Measurements from ENCODE around the gene UPK3A. TPM values are rescaled to one million over a fixed set of nuclear protein-coding genes. Genes with fewer than 3 reads are reported as not detected.

Gene UPK3A
- total and polyA plus RNA-seq, 10 of the 15 experiments (the other 5 are each of a cell fraction or from before 2014, with no cell fraction given), result not detected

GRCh38 chr22:45310977-45311531, 26.3 kb downstream of the UPK3A start:
- BruUV-seq (replicated peaks), result TSS peak; percentile 64

More at GRCh38 chr22:45310977-45311531, 26.3 kb downstream of the UPK3A start:
- ChIA-PET RAD21 (ENCODE audit: unreplicated experiment) (interaction anchor here (0.7 to 2.1 kb wide), 2 partner anchors 8 to 64 kb away, joined by 3 to 6 read pairs; no protein-coding TSS in a partner anchor), POLR2A (interaction anchor here (0.6 kb wide), 1 partner anchor 40 kb away, joined by 5 read pairs; no protein-coding TSS in a partner anchor), SMC1A (ENCODE audit: uncharacterized antibody, unreplicated experiment) (interaction anchor here (0.9 kb wide), 1 partner anchor 9 kb away, joined by 3 read pairs; no protein-coding TSS in a partner anchor), CTCF (interaction anchor here (0.8 to 0.9 kb wide), 2 partner anchors 23 to 337 kb away, joined by 3 read pairs; no protein-coding TSS in a partner anchor)
- H3K9me3 ChIP-seq (replicated peaks; ENCODE audit: control insufficient read depth, insufficient read depth, low read length), result no peaks in the 10 kb centered on the region
- H3K79me2 ChIP-seq (ENCODE audit: control insufficient read depth, insufficient read depth, low read length), result peaks cover 12% of the 10 kb centered on the region
- DNase-seq (ENCODE audit: low read depth, low spot score) (no peak), ATAC-seq (no peak), FAIRE-seq (no peak)
- peaks cover 25% of the 10 kb centered on the region for H3K4me1 ChIP-seq (ENCODE audit: control insufficient read depth, insufficient read depth, low read length)
- no peak overlapping the region for H2AFZ ChIP-seq (ENCODE audit: control insufficient read depth, low read depth, low read length)
- peaks cover 3% of the 10 kb centered on the region; the same call in 1 of the 2 replicates for H4K20me1 ChIP-seq (ENCODE audit: control insufficient read depth, insufficient read depth)
- peak overlapping the region; percentile 96 for H3K4me3 ChIP-seq
- no peaks in the 10 kb centered on the region for H3K36me3 ChIP-seq (ENCODE audit: control insufficient read depth in 2 of 2, insufficient read depth in 2 of 2, low read length in 1 of 2)
- H3K9ac ChIP-seq (ENCODE audit: control insufficient read depth, insufficient read depth, low read length), result peak overlapping the region; percentile 89
- intact Hi-C loops (cut with micrococcal nuclease; ENCODE audit: unreplicated experiment) (no loop called here), in situ Hi-C loops (cut with MboI) (no loop called here)
- H3K27me3 ChIP-seq (replicated peaks in 1 of 2; ENCODE audit: control insufficient read depth in 2 of 2, insufficient read depth in 2 of 2, low read length in 1 of 2), result no peaks in the 10 kb centered on the region
- 78% methylated on average over 14 of the region's 14 CpGs for WGBS (ENCODE audit: insufficient coverage, insufficient replicate concordance, low lambda C conversion rate, missing lambda C conversion rate)
- TF ChIP-seq SMAD5 (IDR thresholded peaks at IDR 0.05; ENCODE audit: low read depth) (no peak), EP300 (IDR thresholded peaks at IDR 0.05; ENCODE audit: borderline replicate concordance in 1 of 2, control insufficient read depth in 1 of 2, low read depth in 2 of 2, low read length in 2 of 2) (no peak), NFIC (IDR thresholded peaks at IDR 0.05; ENCODE audit: low read depth, low read length) (no peak), KLF5 (IDR thresholded peaks at IDR 0.05; ENCODE audit: partially characterized antibody) (no peak), BACH1 (IDR thresholded peaks at IDR 0.05; ENCODE audit: borderline replicate concordance) (no peak), NFXL1 (IDR thresholded peaks at IDR 0.05; ENCODE audit: borderline replicate concordance) (no peak), WRNIP1 (IDR thresholded peaks at IDR 0.05; ENCODE audit: borderline replicate concordance, low read depth, low read length) (no peak), RFX5 (IDR thresholded peaks at IDR 0.05; ENCODE audit: low read depth, low read length) (no peak), SIX5 (IDR thresholded peaks at IDR 0.05; ENCODE audit: low read depth, low read length, severe bottlenecking) (no peak), RCOR1 (conservative IDR thresholded peaks at IDR 0.05; ENCODE audit: low read depth, low read length) (no peak), HDAC2 (IDR thresholded peaks at IDR 0.05) (no peak), SMAD1 (IDR thresholded peaks at IDR 0.05; ENCODE audit: low read depth, partially characterized antibody) (no peak), HDAC6 (IDR thresholded peaks at IDR 0.05; ENCODE audit: unreplicated experiment) (no peak), BRCA1 (IDR thresholded peaks at IDR 0.05; ENCODE audit: low read depth, low read length) (no peak), MEF2B (IDR thresholded peaks at IDR 0.05; ENCODE audit: partially characterized antibody, poor library complexity, severe bottlenecking) (no peak)
- TF ChIP-seq, protein P1, sequence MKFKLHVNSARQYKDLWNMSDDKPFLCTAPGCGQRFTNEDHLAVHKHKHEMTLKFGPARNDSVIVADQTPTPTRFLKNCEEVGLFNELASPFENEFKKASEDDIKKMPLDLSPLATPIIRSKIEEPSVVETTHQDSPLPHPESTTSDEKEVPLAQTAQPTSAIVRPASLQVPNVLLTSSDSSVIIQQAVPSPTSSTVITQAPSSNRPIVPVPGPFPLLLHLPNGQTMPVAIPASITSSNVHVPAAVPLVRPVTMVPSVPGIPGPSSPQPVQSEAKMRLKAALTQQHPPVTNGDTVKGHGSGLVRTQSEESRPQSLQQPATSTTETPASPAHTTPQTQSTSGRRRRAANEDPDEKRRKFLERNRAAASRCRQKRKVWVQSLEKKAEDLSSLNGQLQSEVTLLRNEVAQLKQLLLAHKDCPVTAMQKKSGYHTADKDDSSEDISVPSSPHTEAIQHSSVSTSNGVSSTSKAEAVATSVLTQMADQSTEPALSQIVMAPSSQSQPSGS (IDR thresholded peaks at IDR 0.05; ENCODE audit: low read length), result no peak
- TF ChIP-seq, protein P2, sequence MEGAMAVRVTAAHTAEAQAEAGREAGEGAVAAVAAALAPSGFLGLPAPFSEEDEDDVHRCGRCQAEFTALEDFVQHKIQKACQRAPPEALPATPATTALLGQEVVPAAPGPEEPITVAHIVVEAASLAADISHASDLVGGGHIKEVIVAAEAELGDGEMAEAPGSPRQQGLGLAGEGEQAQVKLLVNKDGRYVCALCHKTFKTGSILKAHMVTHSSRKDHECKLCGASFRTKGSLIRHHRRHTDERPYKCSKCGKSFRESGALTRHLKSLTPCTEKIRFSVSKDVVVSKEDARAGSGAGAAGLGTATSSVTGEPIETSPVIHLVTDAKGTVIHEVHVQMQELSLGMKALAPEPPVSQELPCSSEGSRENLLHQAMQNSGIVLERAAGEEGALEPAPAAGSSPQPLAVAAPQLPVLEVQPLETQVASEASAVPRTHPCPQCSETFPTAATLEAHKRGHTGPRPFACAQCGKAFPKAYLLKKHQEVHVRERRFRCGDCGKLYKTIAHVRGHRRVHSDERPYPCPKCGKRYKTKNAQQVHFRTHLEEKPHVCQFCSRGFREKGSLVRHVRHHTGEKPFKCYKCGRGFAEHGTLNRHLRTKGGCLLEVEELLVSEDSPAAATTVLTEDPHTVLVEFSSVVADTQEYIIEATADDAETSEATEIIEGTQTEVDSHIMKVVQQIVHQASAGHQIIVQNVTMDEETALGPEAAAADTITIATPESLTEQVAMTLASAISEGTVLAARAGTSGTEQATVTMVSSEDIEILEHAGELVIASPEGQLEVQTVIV (IDR thresholded peaks at IDR 0.05; ENCODE audit: borderline replicate concordance, partially characterized antibody), result no peak
- TF ChIP-seq, protein P3, sequence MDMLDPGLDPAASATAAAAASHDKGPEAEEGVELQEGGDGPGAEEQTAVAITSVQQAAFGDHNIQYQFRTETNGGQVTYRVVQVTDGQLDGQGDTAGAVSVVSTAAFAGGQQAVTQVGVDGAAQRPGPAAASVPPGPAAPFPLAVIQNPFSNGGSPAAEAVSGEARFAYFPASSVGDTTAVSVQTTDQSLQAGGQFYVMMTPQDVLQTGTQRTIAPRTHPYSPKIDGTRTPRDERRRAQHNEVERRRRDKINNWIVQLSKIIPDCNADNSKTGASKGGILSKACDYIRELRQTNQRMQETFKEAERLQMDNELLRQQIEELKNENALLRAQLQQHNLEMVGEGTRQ (IDR thresholded peaks at IDR 0.05; ENCODE audit: borderline replicate concordance, low read depth, low read length), result no peak
- H3K4me2 ChIP-seq (ENCODE audit: control insufficient read depth, insufficient read depth), result peak overlapping the region; percentile 75
- no peak overlapping the region for H3K27ac ChIP-seq (ENCODE audit: control insufficient read depth, insufficient read depth)
